ENCODE measurements around the gene PRKAB2. TPM values are rescaled to one million over a fixed set of nuclear protein-coding genes. Genes with fewer than 3 reads are reported as not detected.

Gene PRKAB2
- total and polyA plus RNA-seq, 2 of the 13 experiments (the other 11 are each of a cell fraction or from before 2014, with no cell fraction given): 44.0 to 118 TPM

DNA sequence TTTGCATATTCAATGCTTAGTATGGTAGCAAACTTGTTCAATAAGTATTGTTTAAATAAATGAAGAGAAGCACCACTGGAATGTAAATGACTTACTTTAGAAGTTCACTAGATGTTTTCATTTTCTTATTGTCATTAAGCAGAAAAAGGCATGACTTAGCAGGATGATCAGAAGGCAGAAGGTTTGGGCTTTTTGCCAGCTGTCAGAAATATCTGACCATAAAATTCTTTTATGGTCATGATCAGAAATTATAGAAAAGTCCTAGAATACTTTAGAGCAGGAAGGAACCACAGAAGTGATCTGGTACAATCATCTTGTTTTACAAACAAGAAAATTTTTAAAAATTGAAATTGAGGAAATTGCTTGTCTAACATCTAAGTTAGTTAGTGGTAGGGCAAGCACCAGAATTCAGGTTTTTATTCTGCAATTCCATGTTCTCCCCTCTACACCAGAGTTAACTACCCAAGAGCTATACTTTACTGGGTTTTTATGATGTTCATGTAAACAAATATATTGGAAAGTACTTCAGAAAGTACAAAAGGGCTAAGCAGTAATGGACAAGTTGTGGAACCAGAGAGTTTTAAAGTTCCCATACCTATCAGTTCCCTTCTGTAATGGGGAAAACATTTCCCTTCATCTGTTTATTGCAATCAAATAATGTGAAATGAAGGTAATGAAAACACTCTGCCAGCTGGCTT is 42.7 kb upstream of the PRKAB2 start (continued):
- TF ChIP-seq RFX3 (CRISPR knock-in tag; IDR thresholded peaks at IDR 0.05) (no peak), ZBTB37 (CRISPR knock-in tag; IDR thresholded peaks at IDR 0.05) (no peak), ETS1 (CRISPR knock-in tag; IDR thresholded peaks at IDR 0.05) (no peak), CREB1 (IDR thresholded peaks at IDR 0.05) (no peak), CREB1 (CRISPR knock-in tag; IDR thresholded peaks at IDR 0.05) (no peak), ZNF569 (CRISPR knock-in tag; IDR thresholded peaks at IDR 0.05; ENCODE audit: borderline replicate concordance) (no peak), ZNF598 (CRISPR knock-in tag; IDR thresholded peaks at IDR 0.05; ENCODE audit: borderline replicate concordance) (no peak), SIN3B (IDR thresholded peaks at IDR 0.05; ENCODE audit: low read length) (no peak), ZSCAN30 (CRISPR knock-in tag; IDR thresholded peaks at IDR 0.05) (no peak), FIP1L1 (IDR thresholded peaks at IDR 0.05; ENCODE audit: borderline replicate concordance, insufficient read depth, low read depth, low read length) (no peak), ZFP82 (CRISPR knock-in tag; IDR thresholded peaks at IDR 0.05; ENCODE audit: borderline replicate concordance) (no peak), TEF (CRISPR knock-in tag; IDR thresholded peaks at IDR 0.05) (no peak), RBFOX2 (IDR thresholded peaks at IDR 0.05; ENCODE audit: low read depth, low read length) (peak; percentile 77; the same call in 1 of the 2 replicates)
- TF ChIP-seq, protein P1, sequence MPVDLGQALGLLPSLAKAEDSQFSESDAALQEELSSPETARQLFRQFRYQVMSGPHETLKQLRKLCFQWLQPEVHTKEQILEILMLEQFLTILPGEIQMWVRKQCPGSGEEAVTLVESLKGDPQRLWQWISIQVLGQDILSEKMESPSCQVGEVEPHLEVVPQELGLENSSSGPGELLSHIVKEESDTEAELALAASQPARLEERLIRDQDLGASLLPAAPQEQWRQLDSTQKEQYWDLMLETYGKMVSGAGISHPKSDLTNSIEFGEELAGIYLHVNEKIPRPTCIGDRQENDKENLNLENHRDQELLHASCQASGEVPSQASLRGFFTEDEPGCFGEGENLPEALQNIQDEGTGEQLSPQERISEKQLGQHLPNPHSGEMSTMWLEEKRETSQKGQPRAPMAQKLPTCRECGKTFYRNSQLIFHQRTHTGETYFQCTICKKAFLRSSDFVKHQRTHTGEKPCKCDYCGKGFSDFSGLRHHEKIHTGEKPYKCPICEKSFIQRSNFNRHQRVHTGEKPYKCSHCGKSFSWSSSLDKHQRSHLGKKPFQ (CRISPR knock-in tag; IDR thresholded peaks at IDR 0.05; ENCODE audit: insufficient replicate concordance): no peak
- TF ChIP-seq, protein P2, sequence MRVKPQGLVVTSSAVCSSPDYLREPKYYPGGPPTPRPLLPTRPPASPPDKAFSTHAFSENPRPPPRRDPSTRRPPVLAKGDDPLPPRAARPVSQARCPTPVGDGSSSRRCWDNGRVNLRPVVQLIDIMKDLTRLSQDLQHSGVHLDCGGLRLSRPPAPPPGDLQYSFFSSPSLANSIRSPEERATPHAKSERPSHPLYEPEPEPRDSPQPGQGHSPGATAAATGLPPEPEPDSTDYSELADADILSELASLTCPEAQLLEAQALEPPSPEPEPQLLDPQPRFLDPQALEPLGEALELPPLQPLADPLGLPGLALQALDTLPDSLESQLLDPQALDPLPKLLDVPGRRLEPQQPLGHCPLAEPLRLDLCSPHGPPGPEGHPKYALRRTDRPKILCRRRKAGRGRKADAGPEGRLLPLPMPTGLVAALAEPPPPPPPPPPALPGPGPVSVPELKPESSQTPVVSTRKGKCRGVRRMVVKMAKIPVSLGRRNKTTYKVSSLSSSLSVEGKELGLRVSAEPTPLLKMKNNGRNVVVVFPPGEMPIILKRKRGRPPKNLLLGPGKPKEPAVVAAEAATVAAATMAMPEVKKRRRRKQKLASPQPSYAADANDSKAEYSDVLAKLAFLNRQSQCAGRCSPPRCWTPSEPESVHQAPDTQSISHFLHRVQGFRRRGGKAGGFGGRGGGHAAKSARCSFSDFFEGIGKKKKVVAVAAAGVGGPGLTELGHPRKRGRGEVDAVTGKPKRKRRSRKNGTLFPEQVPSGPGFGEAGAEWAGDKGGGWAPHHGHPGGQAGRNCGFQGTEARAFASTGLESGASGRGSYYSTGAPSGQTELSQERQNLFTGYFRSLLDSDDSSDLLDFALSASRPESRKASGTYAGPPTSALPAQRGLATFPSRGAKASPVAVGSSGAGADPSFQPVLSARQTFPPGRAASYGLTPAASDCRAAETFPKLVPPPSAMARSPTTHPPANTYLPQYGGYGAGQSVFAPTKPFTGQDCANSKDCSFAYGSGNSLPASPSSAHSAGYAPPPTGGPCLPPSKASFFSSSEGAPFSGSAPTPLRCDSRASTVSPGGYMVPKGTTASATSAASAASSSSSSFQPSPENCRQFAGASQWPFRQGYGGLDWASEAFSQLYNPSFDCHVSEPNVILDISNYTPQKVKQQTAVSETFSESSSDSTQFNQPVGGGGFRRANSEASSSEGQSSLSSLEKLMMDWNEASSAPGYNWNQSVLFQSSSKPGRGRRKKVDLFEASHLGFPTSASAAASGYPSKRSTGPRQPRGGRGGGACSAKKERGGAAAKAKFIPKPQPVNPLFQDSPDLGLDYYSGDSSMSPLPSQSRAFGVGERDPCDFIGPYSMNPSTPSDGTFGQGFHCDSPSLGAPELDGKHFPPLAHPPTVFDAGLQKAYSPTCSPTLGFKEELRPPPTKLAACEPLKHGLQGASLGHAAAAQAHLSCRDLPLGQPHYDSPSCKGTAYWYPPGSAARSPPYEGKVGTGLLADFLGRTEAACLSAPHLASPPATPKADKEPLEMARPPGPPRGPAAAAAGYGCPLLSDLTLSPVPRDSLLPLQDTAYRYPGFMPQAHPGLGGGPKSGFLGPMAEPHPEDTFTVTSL (CRISPR knock-in tag; IDR thresholded peaks at IDR 0.05; ENCODE audit: borderline replicate concordance): no peak
- TF ChIP-seq, protein P3, sequence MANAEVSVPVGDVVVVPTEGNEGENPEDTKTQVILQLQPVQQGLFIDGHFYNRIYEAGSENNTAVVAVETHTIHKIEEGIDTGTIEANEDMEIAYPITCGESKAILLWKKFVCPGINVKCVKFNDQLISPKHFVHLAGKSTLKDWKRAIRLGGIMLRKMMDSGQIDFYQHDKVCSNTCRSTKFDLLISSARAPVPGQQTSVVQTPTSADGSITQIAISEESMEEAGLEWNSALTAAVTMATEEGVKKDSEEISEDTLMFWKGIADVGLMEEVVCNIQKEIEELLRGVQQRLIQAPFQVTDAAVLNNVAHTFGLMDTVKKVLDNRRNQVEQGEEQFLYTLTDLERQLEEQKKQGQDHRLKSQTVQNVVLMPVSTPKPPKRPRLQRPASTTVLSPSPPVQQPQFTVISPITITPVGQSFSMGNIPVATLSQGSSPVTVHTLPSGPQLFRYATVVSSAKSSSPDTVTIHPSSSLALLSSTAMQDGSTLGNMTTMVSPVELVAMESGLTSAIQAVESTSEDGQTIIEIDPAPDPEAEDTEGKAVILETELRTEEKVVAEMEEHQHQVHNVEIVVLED (CRISPR knock-in tag; IDR thresholded peaks at IDR 0.05; ENCODE audit: borderline replicate concordance): no peak
